Activated T-helper 9 cell treated with anti-CD3 and anti-CD28 coated beads, Interleukin-2, amount 50 U/mL, for 16 hours (primary cell): ENCODE data around the gene C9orf50.
"Not testable (repeated sequence)": the region's sequence is repeated elsewhere in the genome, so short reads cannot be mapped to it uniquely, and the experiment has no call there.

Experiments
- DNase-seq: peaks from one replicate; pipeline ENCODE4 v3.0.0-alpha.2; 2020; ENCODE audit warnings: low read depth

C9orf50 gene

GRCh38 chr9:129620669-129621295, at the start of gene C9orf50:
C9orf50 (minus strand) TSS chr9:129621101; CDS start chr9:129620574, 527 bp downstream.
- DNase-seq, result no peak

- no peak for DNase-seq
Measured at GRCh38 chr9:129669946-129670345, 49.0 kb upstream of the C9orf50 start.

- DNase-seq, result no peak
Measured at GRCh38 chr9:129669141-129669718, 48.3 kb upstream of the C9orf50 start.

- no peak for DNase-seq
Measured at GRCh38 chr9:129667850-129668249, 46.9 kb upstream of the C9orf50 start.

GRCh38 chr9:129667378-129667777, 46.5 kb upstream of the C9orf50 start:
- no peak for DNase-seq

- DNase-seq, result no peak
Measured at GRCh38 chr9:129666575-129666974, 45.7 kb upstream of the C9orf50 start.

GRCh38 chr9:129665814-129666520, 45.1 kb upstream of the C9orf50 start:
- DNase-seq, result no peak

- DNase-seq, result no peak
Measured at GRCh38 chr9:129665389-129665775, 44.5 kb upstream of the C9orf50 start, which contains the start of gene PRRX2. PRRX2 (plus strand) TSS chr9:129665647; CDS start chr9:129665868, 221 bp downstream.

- no peak for DNase-seq
Measured at GRCh38 chr9:129664746-129665388, 44.0 kb upstream of the C9orf50 start.

- not testable (repeated sequence) for DNase-seq
Measured at GRCh38 chr9:129662239-129662638, 41.3 kb upstream of the C9orf50 start.

- DNase-seq, result no peak
Measured at GRCh38 chr9:129661029-129661428, 40.1 kb upstream of the C9orf50 start.

GRCh38 chr9:129656795-129657390, 36.0 kb upstream of the C9orf50 start:
- DNase-seq, result no peak

GRCh38 chr9:129655696-129656095, 34.8 kb upstream of the C9orf50 start:
- no peak for DNase-seq

GRCh38 chr9:129655154-129655553, 34.3 kb upstream of the C9orf50 start:
- no peak for DNase-seq

GRCh38 chr9:129654554-129655040, 33.7 kb upstream of the C9orf50 start:
- no peak for DNase-seq

- DNase-seq, result no peak
Measured at GRCh38 chr9:129653823-129654553, 33.1 kb upstream of the C9orf50 start.

- DNase-seq, result no peak
Measured at GRCh38 chr9:129650680-129651235, 29.9 kb upstream of the C9orf50 start.

- DNase-seq, result no peak
Measured at GRCh38 chr9:129649726-129650679, 29.1 kb upstream of the C9orf50 start.

- no peak for DNase-seq
Measured at GRCh38 chr9:129648764-129649115, 27.8 kb upstream of the C9orf50 start.
